ENCODE results near the gene AAR2. TPM values are rescaled to one million over a fixed set of nuclear protein-coding genes. Genes with fewer than 3 reads are reported as not detected.

AAR2 gene
- polyA plus RNA-seq, 1 of the 3 experiments (the other 2 are of a cell fraction) = 17.4 TPM

- TF ChIP-seq REST (IDR thresholded peaks at IDR 0.05; ENCODE audit: low read depth, low read length) (no peak), GATA2 (CRISPR knock-in tag; IDR thresholded peaks at IDR 0.05) (no peak), NRF1 (IDR thresholded peaks at IDR 0.05; ENCODE audit: low read depth, low read length) (no peak), USF1 (IDR thresholded peaks at IDR 0.05; ENCODE audit: borderline replicate concordance, low read depth) (no peak), ELF1 (IDR thresholded peaks at IDR 0.05) (no peak)
Measured at GRCh38 chr20:36297656-36298055, 61.4 kb downstream of the AAR2 start (continued).

- Histone ChIP-seq H3K9ac (no peak overlapping the region), H3K4me2 (no peak overlapping the region), H3K36me3 (replicated peaks in 1 of 2; ENCODE audit: control insufficient read depth in 1 of 2, insufficient read depth in 2 of 2, low read length in 1 of 2) (no peaks in the 10 kb centered on the region), H3K4me1 (ENCODE audit: control insufficient read depth in 1 of 2, insufficient read depth in 2 of 2, low read depth in 1 of 2, low read length in 1 of 2) (no peaks in the 10 kb centered on the region), H3K27me3 (ENCODE audit: insufficient read depth) (no peaks in the 10 kb centered on the region; the same call in none of the 2 replicates), H3K9me2 (no peaks in the 10 kb centered on the region), H3F3A (replicated peaks; ENCODE audit: insufficient read depth) (no peaks in the 10 kb centered on the region), H4K20me1 (ENCODE audit: insufficient read depth) (no peaks in the 10 kb centered on the region), H2AFZ (ENCODE audit: low read depth) (no peak overlapping the region), H3K9me3 (no peaks in the 10 kb centered on the region), H3K4me3 (ENCODE audit: low read depth in 2 of 2, low read length in 1 of 2) (no peak overlapping the region), H3K79me2 (ENCODE audit: insufficient read depth) (no peaks in the 10 kb centered on the region), H3K27ac (ENCODE audit: low read depth in 2 of 2, low read length in 1 of 2) (no peak overlapping the region)
- CTCF ChIA-PET = interaction anchor here (1.1 to 1.3 kb wide), 2 partner anchors 141 kb away, joined by 3 read pairs; no protein-coding TSS in a partner anchor
- 17% methylated on average over 3 of the region's 3 CpGs for WGBS (ENCODE audit: low lambda C conversion rate)
- POLR2A ChIA-PET = no interaction called here
- no peak for TF ChIP-seq POLR2AphosphoS5 (IDR thresholded peaks at IDR 0.05; ENCODE audit: low read depth, low read length)
- no peak for TF ChIP-seq GABPA (IDR thresholded peaks at IDR 0.05; ENCODE audit: low read depth)
- TF ChIP-seq PBX3 (IDR thresholded peaks at IDR 0.05) = no peak
- no peak for TF ChIP-seq TEAD4 (IDR thresholded peaks at IDR 0.05; ENCODE audit: borderline replicate concordance, insufficient read depth)
- no peak for TF ChIP-seq RFX5 (IDR thresholded peaks at IDR 0.05; ENCODE audit: low read length)
- no peak for TF ChIP-seq CTCF (IDR thresholded peaks at IDR 0.05)
- no peak for TF ChIP-seq MXI1 (IDR thresholded peaks at IDR 0.05; ENCODE audit: low read depth, low read length)
- TF ChIP-seq USF1 (IDR thresholded peaks at IDR 0.05; ENCODE audit: borderline replicate concordance, low read depth) = no peak
- TF ChIP-seq TAF1 (IDR thresholded peaks at IDR 0.05; ENCODE audit: borderline replicate concordance, low read depth, low read length) = no peak
- TF ChIP-seq FOSL2 (IDR thresholded peaks at IDR 0.05; ENCODE audit: borderline replicate concordance, low read depth) = no peak
- TF ChIP-seq MEF2A (IDR thresholded peaks at IDR 0.05; ENCODE audit: borderline replicate concordance, low read depth) = no peak
- no peak for TF ChIP-seq SIN3A (IDR thresholded peaks at IDR 0.05; ENCODE audit: borderline replicate concordance, low read depth, low read length)
- TF ChIP-seq JUND (IDR thresholded peaks at IDR 0.05) = no peak
- no peak for TF ChIP-seq RXRA (IDR thresholded peaks at IDR 0.05; ENCODE audit: borderline replicate concordance, low read depth)
- no peak for TF ChIP-seq EZH2phosphoT487 (IDR thresholded peaks at IDR 0.05; ENCODE audit: borderline replicate concordance, low read depth)
- no peak for TF ChIP-seq MAX (IDR thresholded peaks at IDR 0.05; ENCODE audit: low read depth)
- no peak for TF ChIP-seq EP300 (IDR thresholded peaks at IDR 0.05; ENCODE audit: borderline replicate concordance in 1 of 2, low read depth in 1 of 2, low read length in 1 of 2)
- DNase-seq = no peak
Measured at GRCh38 chr20:36298061-36298460, 61.8 kb downstream of the AAR2 start.

All from SK-N-SH (cell line).